Vagina (tissue), 2 donors: ENCODE data around the gene TAF15.

ENCODE experiments used
- POLR2A ChIP-seq, 2 donors: fragments of 450-650 bp; IDR thresholded peaks; one replicate each; pipeline ENCODE4 v1.6.1; 2017; ENCODE audit warnings: antibody characterized with exemption in 2 of 2, mild to moderate bottlenecking in 2 of 2, moderate library complexity in 2 of 2
- POLR2AphosphoS5 ChIP-seq, 2 donors: sonication (generic); formaldehyde crosslinking; IDR thresholded peaks; one replicate each; pipeline ENCODE4 v1.9.0; 2017; ENCODE audit warnings: antibody characterized with exemption in 2 of 2, mild to moderate bottlenecking in 2 of 2, low read depth in 1 of 2; ENCODE audit not compliant: insufficient read depth in 1 of 2
- TF ChIP-seq, protein P1 (sequence below), 3 experiments: fragments of 450-650 bp in 2 of 3; fragments of 200-600 bp in 1 of 3; sonication (generic) in 1 of 3; IDR thresholded peaks; one replicate each; pipeline ENCODE4 v1.5.1; 2017 to 2019; ENCODE audit warnings: antibody characterized with exemption in 3 of 3, mild to moderate bottlenecking in 2 of 3, moderate library complexity in 2 of 3

- TF ChIP-seq POLR2A (IDR thresholded peaks at IDR 0.05) (no peak), POLR2AphosphoS5 (IDR thresholded peaks at IDR 0.05; ENCODE audit: insufficient read depth in 1 of 2, low read depth in 1 of 2) (no peak)
- TF ChIP-seq, protein P1, sequence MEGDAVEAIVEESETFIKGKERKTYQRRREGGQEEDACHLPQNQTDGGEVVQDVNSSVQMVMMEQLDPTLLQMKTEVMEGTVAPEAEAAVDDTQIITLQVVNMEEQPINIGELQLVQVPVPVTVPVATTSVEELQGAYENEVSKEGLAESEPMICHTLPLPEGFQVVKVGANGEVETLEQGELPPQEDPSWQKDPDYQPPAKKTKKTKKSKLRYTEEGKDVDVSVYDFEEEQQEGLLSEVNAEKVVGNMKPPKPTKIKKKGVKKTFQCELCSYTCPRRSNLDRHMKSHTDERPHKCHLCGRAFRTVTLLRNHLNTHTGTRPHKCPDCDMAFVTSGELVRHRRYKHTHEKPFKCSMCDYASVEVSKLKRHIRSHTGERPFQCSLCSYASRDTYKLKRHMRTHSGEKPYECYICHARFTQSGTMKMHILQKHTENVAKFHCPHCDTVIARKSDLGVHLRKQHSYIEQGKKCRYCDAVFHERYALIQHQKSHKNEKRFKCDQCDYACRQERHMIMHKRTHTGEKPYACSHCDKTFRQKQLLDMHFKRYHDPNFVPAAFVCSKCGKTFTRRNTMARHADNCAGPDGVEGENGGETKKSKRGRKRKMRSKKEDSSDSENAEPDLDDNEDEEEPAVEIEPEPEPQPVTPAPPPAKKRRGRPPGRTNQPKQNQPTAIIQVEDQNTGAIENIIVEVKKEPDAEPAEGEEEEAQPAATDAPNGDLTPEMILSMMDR (IDR thresholded peaks at IDR 0.05), result no peak
These were observed 37.7 kb downstream of the TAF15 start for GRCh38 chr17:35847006-35847405.
